GM12892 (cell line): Measurements from ENCODE around the gene SLC29A3.

Experiments
- POLR2A ChIP-seq: IDR thresholded peaks from 2 replicates; pipeline ENCODE4 v1.6.1; 2011; ENCODE audit warnings: low read depth, low read length, control low read depth
- POLR2AphosphoS5 ChIP-seq: IDR thresholded peaks from 2 replicates; pipeline ENCODE4 v1.6.1; 2011; ENCODE audit warnings: low read depth, low read length, control low read depth

GRCh38 chr10:71355886-71356285 is 36.8 kb downstream of the SLC29A3 start:
- TF ChIP-seq POLR2AphosphoS5 (no peak), POLR2A (no peak)
